ENCODE measurements around the gene NT5DC2. TPM values are rescaled to one million over a fixed set of nuclear protein-coding genes. Genes with fewer than 3 reads are reported as not detected.
A peak's percentile ranks its signal among the peaks of the same experiment; 100 is the strongest.

The NT5DC2 gene
- total RNA-seq, 2 donors from 2014 or later = 288 to 341 TPM

DNA sequence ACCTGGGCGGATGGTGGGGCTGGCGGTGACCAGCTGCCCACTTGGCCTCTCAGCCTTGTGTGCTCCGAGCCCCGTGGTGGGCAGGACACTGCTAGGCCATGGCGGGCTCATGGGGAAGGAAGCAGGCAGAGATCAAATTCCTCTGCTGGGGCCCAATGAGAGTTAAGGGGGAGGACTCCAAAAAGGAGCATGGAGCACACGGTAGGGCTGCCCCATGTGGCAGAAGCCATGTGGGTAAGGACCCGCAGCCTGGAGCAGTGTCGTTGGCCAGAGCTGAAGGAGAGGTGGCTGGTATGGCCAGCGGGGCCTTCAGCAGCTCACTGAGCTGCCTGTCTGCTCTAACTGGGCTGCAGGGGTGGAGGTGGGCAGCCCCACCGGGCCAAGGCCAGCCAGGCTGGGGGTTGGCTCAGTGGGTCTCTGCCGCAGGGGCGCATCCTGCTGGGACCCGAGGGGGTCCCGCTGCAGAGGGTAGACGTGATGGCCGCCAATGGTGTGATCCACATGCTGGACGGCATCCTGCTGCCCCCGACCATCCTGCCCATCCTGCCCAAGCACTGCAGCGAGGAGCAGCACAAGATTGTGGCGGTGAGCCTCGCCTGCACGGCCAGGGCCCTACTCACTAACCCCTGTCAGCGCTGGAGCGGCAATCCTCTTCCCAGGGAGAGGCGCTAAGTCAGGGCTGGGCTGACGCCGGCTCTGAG lies 27.2 kb downstream of the NT5DC2 start:
- H3K27ac Mint-ChIP-seq = no peak overlapping the region

DNA sequence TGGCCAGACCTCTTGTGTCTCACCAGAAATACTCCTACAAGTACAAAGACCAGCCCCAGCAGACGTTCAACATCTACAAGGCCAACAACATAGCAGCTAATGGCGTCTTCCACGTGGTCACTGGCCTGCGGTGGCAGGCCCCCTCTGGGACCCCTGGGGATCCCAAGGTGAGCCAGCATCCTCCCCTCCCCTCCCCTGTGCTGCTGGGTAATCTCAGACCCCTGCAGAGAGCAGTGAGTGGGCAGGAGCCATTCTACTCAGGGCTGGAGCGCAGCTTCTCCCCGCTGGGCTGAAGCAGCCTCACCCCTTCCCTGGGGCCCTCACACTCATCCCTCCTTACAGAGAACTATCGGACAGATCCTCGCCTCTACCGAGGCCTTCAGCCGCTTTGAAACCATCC lies 28.7 kb downstream of the NT5DC2 start:
- Mint-ChIP-seq H3K36me3 (ENCODE audit: low read depth) (no peaks in the 10 kb centered on the region), H3K9me3 (no peaks in the 10 kb centered on the region), H3K27ac (no peak overlapping the region), H3K27me3 (ENCODE audit: insufficient read depth) (no peaks in the 10 kb centered on the region), H3K4me1 (peaks cover 6% of the 10 kb centered on the region), H3K4me3 (no peak overlapping the region)
- H3K9ac ChIP-seq (ENCODE audit: extremely low read depth, low read length, poor library complexity, severe bottlenecking) = no peak overlapping the region
- H3K4me1 ChIP-seq (ENCODE audit: control insufficient read depth, insufficient read depth, low read length) = no peaks in the 10 kb centered on the region
- H3K27me3 ChIP-seq (ENCODE audit: control insufficient read depth, insufficient read depth, low read length, poor library complexity, severe bottlenecking) = no peaks in the 10 kb centered on the region
- TF ChIP-seq, protein P1, sequence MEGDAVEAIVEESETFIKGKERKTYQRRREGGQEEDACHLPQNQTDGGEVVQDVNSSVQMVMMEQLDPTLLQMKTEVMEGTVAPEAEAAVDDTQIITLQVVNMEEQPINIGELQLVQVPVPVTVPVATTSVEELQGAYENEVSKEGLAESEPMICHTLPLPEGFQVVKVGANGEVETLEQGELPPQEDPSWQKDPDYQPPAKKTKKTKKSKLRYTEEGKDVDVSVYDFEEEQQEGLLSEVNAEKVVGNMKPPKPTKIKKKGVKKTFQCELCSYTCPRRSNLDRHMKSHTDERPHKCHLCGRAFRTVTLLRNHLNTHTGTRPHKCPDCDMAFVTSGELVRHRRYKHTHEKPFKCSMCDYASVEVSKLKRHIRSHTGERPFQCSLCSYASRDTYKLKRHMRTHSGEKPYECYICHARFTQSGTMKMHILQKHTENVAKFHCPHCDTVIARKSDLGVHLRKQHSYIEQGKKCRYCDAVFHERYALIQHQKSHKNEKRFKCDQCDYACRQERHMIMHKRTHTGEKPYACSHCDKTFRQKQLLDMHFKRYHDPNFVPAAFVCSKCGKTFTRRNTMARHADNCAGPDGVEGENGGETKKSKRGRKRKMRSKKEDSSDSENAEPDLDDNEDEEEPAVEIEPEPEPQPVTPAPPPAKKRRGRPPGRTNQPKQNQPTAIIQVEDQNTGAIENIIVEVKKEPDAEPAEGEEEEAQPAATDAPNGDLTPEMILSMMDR (conservative IDR thresholded peaks at IDR 0.05) = no peak
- no peaks in the 10 kb centered on the region for H3K36me3 ChIP-seq (ENCODE audit: control insufficient read depth, insufficient read depth, low read length)
- no peak overlapping the region for H3K27ac ChIP-seq (ENCODE audit: low read depth, low read length)
- WGBS, 2 experiments (ENCODE audit: insufficient coverage in 1 of 2, insufficient read length in 1 of 2) = 88% methylated on average over 6 to 10 of the region's 10 CpGs
- H3K9me3 ChIP-seq (ENCODE audit: control insufficient read depth, low read length) = no peaks in the 10 kb centered on the region
- no peak for DNase-seq
- H3K4me3 ChIP-seq (ENCODE audit: low read length) = no peak overlapping the region

More for the DNA sequence above, 27.2 kb downstream of the NT5DC2 start:
- Mint-ChIP-seq H3K36me3 (ENCODE audit: low read depth) (no peaks in the 10 kb centered on the region), H3K4me1 (peaks cover 6% of the 10 kb centered on the region), H3K9me3 (no peaks in the 10 kb centered on the region), H3K27me3 (ENCODE audit: insufficient read depth) (no peaks in the 10 kb centered on the region), H3K4me3 (no peak overlapping the region)
- no peaks in the 10 kb centered on the region for H3K9me3 ChIP-seq (ENCODE audit: control insufficient read depth, low read length)
- no peak overlapping the region for H3K4me3 ChIP-seq (ENCODE audit: low read length)
- no peaks in the 10 kb centered on the region for H3K4me1 ChIP-seq (ENCODE audit: control insufficient read depth, insufficient read depth, low read length)
- no peak overlapping the region for H3K9ac ChIP-seq (ENCODE audit: extremely low read depth, low read length, poor library complexity, severe bottlenecking)
- 86 to 93% methylated on average over 19 to 27 of the region's 27 CpGs for whole genome bisulfite sequencing, 2 experiments (ENCODE audit: insufficient coverage in 1 of 2, insufficient read length in 1 of 2)
- no peaks in the 10 kb centered on the region for H3K36me3 ChIP-seq (ENCODE audit: control insufficient read depth, insufficient read depth, low read length)
- H3K27me3 ChIP-seq (ENCODE audit: control insufficient read depth, insufficient read depth, low read length, poor library complexity, severe bottlenecking) = no peaks in the 10 kb centered on the region
- H3K27ac ChIP-seq (ENCODE audit: low read depth, low read length) = no peak overlapping the region
- DNase-seq = no peak
- TF ChIP-seq, protein P1 (conservative IDR thresholded peaks at IDR 0.05) = no peak

DNA sequence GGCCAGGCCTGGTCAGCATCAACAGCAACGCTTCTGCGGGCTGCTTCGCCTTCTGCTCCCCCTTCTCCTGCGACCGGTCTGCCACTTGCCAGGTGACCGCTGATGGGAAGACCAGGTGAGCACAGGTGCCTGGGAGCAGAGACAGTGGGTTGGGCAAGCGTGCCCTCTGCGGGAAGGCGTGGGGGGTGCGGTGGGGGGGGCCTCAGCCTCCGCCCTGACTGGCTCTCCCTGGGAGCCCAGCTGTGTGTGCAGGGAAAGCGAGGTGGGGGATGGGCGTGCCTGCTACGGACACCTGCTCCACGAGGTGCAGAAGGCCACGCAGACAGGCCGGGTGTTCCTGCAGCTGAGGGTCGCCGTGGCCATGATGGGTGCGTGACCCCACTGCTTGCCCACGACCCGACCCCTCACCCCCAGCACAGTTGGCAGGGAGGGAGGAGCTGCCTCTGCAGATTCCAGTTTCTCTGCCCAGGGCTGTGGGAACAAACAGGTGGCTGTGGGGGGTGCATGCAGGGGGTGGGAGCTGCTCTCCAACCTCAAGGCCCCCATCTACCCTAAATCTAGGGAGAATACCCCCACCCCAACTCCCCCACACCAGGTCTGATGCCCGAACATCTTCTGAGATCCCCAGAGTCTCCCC lies 29.8 kb downstream of the NT5DC2 start:
- H3K27me3 Mint-ChIP-seq (ENCODE audit: insufficient read depth) = no peaks in the 10 kb centered on the region
- peaks cover 6% of the 10 kb centered on the region for H3K4me1 Mint-ChIP-seq
- Histone ChIP-seq H3K36me3 (ENCODE audit: control insufficient read depth, insufficient read depth, low read length) (no peaks in the 10 kb centered on the region), H3K4me1 (ENCODE audit: control insufficient read depth, insufficient read depth, low read length) (no peaks in the 10 kb centered on the region), H3K4me3 (ENCODE audit: low read length) (no peak overlapping the region), H3K9me3 (ENCODE audit: control insufficient read depth, low read length) (no peaks in the 10 kb centered on the region), H3K27ac (ENCODE audit: low read depth, low read length) (no peak overlapping the region), H3K9ac (ENCODE audit: extremely low read depth, low read length, poor library complexity, severe bottlenecking) (no peak overlapping the region), H3K27me3 (ENCODE audit: control insufficient read depth, insufficient read depth, low read length, poor library complexity, severe bottlenecking) (no peaks in the 10 kb centered on the region)
- TF ChIP-seq, protein P1 (conservative IDR thresholded peaks at IDR 0.05) = peak; percentile 16
- H3K27ac Mint-ChIP-seq = no peak overlapping the region
- no peaks in the 10 kb centered on the region for H3K9me3 Mint-ChIP-seq
- no peak for DNase-seq
- H3K4me3 Mint-ChIP-seq = no peak overlapping the region
- WGBS, 2 experiments (ENCODE audit: insufficient coverage in 1 of 2, insufficient read length in 1 of 2) = 85 to 89% methylated on average over 5 to 23 of the region's 23 CpGs
- no peaks in the 10 kb centered on the region for H3K36me3 Mint-ChIP-seq (ENCODE audit: low read depth)

Measured in endodermal cell (in vitro differentiated cells).